Lower lobe of right lung (tissue), 2 donors: ENCODE measurements around the gene CAPZB. TPM values are rescaled to one million over a fixed set of nuclear protein-coding genes. Genes with fewer than 3 reads are reported as not detected.

Experiments
- ATAC-seq, 2 donors: fragments of 200-7000 bp; cut with Tn5 transposase; one replicate each; pipeline ENCODE4 v1.9.1; 2020 to 2022; ENCODE audit warnings: mild to moderate bottlenecking in 2 of 2, moderate library complexity in 2 of 2
- DNase-seq: peaks from one replicate; pipeline ENCODE4 v3.0.0-alpha.2; 2020
- H3K27ac ChIP-seq: fragments of 200-600 bp; one replicate; pipeline ENCODE4 v1.8.0; 2022
- H3K27me3 ChIP-seq: fragments of 200-600 bp; one replicate; pipeline ENCODE4 v1.8.0; 2022; ENCODE audit warnings: low read depth
- H3K36me3 ChIP-seq: fragments of 200-600 bp; one replicate; pipeline ENCODE4 v1.8.0; 2022; ENCODE audit warnings: mild to moderate bottlenecking
- H3K4me1 ChIP-seq: fragments of 200-600 bp; one replicate; pipeline ENCODE4 v1.8.0; 2022
- H3K4me3 ChIP-seq: fragments of 200-600 bp; one replicate; pipeline ENCODE4 v1.8.0; 2022; ENCODE audit warnings: mild to moderate bottlenecking
- H3K9me3 ChIP-seq: fragments of 200-600 bp; one replicate; pipeline ENCODE4 v1.8.0; 2022
- CTCF ChIP-seq: fragments of 200-600 bp; IDR thresholded peaks from one replicate; pipeline ENCODE4 v1.8.0; 2022; ENCODE audit warnings: antibody characterized with exemption, mild to moderate bottlenecking
- intact Hi-C: fragments of 100-400 bp; cut with DNase I; formaldehyde crosslinking; loops from one replicate; pipeline ENCODE4 v1.11.0; 2022
- total RNA-seq: library from RNA; stranded (reverse); fragmentation: NEBNext Ultra II Directional; extraction: Animal tissue kit (Norgen Biotek cat#: 25700); gene quantifications from one replicate; pipeline ENCODE4 v1.2.1, GENCODE V29; 2021
- donor health status: DM: no; HTN: yes; CAD: no; lungs with severe emphysema.

CAPZB gene
- total RNA-seq, 1 donor from 2014 or later = 236 TPM

DNA sequence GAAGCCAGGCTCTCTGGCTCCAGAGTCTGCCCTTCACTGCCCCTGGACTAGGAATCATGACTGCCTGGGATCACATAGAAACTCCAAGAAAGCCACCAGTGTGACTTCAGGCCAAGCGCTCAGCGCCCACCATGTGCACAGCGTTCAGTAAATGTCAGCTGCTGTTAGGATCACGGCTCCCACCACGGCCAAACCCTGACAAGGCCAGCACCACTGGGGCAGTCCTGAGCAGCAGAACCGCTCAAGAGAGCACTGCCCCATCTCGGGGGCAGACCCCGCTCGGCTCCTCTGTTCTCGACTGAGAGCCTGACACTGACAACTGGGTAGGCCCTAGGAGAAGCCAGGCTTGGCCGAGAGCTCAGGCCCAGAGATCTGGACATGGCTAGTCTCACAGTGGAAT is 10.0 kb downstream of the CAPZB start:
- no peaks in the 10 kb centered on the region for H3K9me3 ChIP-seq
- peaks cover 92% of the 10 kb centered on the region for H3K4me1 ChIP-seq
- DNase-seq (no peak), ATAC-seq (no peak)
- TF ChIP-seq CTCF = no peak
- intact Hi-C loops = no loop called here
- H3K27ac ChIP-seq = peak overlapping the region; percentile 81
- H3K4me3 ChIP-seq = no peak overlapping the region
- H3K27me3 ChIP-seq = no peaks in the 10 kb centered on the region
- H3K36me3 ChIP-seq = peaks cover 19% of the 10 kb centered on the region

DNA sequence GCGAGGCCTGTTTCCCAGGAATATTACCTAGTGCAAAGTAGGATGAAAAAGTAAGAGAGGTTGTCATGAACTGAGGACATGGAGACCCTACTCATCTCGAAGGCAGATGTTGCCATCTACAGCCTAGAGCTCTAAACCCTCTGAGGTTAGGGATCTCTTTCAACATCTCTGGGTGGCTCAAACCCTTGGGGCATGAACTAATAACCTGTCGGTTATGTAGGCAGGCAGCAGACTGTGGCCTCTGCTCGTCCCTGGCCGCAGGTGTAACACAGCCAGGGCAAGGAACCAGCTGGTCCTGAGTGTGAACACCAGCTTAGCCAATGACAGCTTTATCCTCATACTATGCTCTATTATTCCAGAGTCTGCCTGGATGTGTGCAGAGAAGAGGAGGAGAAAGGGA is 13.2 kb downstream of the CAPZB start:
- no peak for DNase-seq
- no peaks in the 10 kb centered on the region for H3K9me3 ChIP-seq
- no peak overlapping the region for H3K4me3 ChIP-seq
- H3K36me3 ChIP-seq = peaks cover 18% of the 10 kb centered on the region
- H3K4me1 ChIP-seq = peaks cover 91% of the 10 kb centered on the region
- TF ChIP-seq CTCF = no peak
- no peak for ATAC-seq
- H3K27ac ChIP-seq = no peak overlapping the region
- no peaks in the 10 kb centered on the region for H3K27me3 ChIP-seq
- intact Hi-C loops = no loop called here

DNA sequence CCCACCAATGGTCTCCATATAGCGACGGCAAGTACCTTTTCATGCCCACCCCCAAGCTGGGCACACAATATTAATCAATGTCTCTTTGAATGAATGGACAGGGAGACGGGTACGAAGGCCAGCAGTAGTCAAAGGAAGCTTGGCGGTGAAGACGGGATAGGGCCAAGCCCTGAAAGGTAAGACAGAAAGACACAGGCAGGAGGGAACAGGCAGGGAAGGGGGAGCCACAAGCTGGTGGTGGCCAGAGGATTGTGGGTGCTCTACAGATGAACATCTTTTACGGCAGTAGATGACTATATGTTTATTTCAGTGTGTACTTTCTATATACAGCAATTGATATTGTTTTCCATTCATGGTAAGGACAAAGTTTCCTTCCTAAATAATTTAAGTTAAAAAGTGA is 16.3 kb downstream of the CAPZB start:
- DNase-seq (no peak), ATAC-seq (no peak)
- no peaks in the 10 kb centered on the region for H3K27me3 ChIP-seq
- intact Hi-C loops = no loop called here
- H3K4me1 ChIP-seq = peaks cover 88% of the 10 kb centered on the region
- TF ChIP-seq CTCF = no peak
- H3K4me3 ChIP-seq = peak overlapping the region; percentile 4
- peak overlapping the region; percentile 63 for H3K27ac ChIP-seq
- H3K9me3 ChIP-seq = no peaks in the 10 kb centered on the region
- H3K36me3 ChIP-seq = peaks cover 18% of the 10 kb centered on the region

DNA sequence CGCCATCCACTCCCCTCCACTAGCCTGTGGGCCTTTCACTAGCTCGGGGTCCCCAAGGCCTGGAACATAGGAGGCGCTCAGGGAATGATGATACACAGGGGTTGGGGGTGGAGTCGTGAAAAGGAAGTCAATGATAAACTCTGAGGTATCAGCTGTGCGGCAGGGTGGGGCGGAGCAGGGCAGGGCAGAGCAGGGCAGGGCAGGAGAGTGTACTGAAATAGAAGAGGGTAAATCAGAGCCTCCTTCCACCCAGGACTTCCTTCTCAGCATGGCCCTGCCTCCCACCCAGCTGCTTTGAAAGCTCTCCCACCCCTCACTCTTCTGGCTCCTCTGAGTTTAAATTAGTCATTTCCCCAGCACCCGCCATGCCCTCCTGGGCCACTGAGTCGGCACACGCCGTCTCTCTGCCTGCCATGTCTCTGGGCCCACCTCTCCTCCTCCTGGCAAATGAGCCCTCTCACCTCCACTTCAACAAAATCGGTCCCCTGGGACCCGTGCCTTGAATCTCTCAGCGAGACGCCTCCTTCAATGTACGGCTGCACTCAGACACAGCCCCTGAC is 16.9 kb downstream of the CAPZB start:
- Histone ChIP-seq H3K27ac (peak overlapping the region; percentile 63), H3K27me3 (no peaks in the 10 kb centered on the region), H3K4me1 (peaks cover 89% of the 10 kb centered on the region), H3K36me3 (peaks cover 16% of the 10 kb centered on the region), H3K4me3 (peak overlapping the region; percentile 4), H3K9me3 (no peaks in the 10 kb centered on the region)
- DNase-seq = peak; percentile 75
- TF ChIP-seq CTCF = no peak
- intact Hi-C loops = no loop called here
- peak; percentile 81 to 85 for ATAC-seq

DNA sequence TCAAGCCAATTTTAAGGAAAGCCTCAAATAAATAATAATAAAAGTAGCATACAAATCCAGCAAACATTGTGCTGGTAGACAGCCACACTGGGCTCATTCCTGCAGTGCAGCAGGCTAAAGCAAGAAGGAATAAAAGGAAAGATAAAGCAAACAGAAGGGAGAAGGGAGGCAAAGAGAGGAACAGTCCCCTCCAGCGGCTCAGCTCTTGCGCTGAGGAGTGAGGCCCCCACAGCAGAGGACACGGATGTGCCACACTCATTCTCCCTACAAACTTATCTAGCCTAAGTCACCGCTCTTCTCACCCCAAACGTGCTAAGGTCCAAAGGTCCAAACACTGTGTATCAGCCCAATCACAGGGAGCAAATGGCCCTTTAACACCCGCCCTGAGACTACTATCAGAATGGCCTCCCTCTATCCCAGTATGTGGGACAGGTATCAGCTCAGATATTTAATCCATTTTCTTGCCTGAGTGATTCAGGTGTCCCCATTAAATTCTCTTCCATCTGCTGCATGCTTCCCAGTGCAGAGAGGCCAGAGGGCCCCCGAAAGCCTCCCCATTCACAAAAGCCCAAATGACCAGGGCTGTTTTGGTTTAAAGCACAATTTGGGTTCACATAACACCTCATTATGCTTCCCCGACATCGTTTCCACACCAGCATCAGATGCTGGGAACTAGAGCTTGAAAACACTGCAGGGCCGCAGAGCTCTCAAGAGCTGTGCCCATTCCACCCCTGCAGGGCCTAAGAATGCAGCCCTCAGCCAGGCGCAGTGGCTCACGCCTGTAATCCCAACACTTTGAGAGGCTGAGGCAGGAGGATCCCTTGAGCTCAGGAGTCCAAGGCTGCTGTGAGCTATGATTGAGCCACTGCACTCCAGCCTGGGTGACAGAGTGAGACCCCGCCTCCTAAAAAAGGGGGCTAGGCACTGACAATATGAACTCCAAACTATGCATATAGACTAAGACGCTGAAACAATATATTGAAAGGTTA is 17.8 kb downstream of the CAPZB start:
- Histone ChIP-seq H3K4me3 (no peak overlapping the region), H3K27ac (peak overlapping the region; percentile 36), H3K4me1 (peaks cover 89% of the 10 kb centered on the region), H3K9me3 (no peaks in the 10 kb centered on the region), H3K36me3 (peaks cover 9% of the 10 kb centered on the region), H3K27me3 (no peaks in the 10 kb centered on the region)
- TF ChIP-seq CTCF = no peak
- ATAC-seq (no peak), DNase-seq (no peak)
- intact Hi-C loops = no loop called here
